Inflammatory macrophage treated with lipopolysaccharide for 4 hours (primary cell): ENCODE measurements around the gene PACRGL.
"Not testable (repeated sequence)": the region's sequence is repeated elsewhere in the genome, so short reads cannot be mapped to it uniquely, and the experiment has no call there.

Source experiments
- DNase-seq: peaks from one replicate; pipeline ENCODE4 v3.0.0-alpha.2; 2020

The PACRGL gene

DNA sequence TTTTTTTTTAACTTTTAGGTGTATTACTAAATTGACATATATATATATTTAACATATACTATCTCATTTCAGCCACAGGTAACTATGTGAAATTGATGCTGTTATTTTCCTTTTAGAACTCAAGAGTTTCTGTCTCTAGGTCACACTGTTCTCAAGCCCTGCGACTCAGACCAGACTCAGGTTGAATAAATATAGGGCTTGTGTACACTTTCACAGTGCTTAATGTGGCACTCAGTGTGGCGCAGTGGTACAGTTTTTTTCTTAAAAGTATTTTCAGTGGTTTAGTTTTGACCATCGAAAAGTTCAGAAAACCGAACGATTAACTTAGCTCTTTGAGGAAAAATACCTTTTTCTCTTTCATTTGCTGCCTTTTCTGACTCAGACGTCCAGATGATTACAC is 24.7 kb downstream of the PACRGL start:
- DNase-seq: no peak

DNA sequence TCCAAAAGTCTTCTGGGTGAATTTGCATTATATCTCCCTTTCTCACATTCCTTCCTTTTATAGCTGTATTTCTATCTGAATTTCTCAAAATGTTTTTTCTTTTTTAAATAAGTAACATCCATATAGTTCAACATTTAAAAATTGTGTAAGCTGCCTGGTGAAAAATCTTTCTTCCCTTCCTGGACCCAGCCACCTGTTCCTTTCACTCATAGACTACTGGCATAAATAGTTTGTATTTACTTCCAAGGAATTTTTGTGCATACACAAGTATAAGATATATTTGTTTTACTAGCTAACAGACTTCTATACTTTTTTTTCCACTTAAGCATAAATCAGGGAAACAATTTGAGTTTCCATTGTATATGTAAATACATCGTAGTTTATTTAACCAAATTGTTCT is 35.7 kb downstream of the PACRGL start:
- DNase-seq: no peak

DNA sequence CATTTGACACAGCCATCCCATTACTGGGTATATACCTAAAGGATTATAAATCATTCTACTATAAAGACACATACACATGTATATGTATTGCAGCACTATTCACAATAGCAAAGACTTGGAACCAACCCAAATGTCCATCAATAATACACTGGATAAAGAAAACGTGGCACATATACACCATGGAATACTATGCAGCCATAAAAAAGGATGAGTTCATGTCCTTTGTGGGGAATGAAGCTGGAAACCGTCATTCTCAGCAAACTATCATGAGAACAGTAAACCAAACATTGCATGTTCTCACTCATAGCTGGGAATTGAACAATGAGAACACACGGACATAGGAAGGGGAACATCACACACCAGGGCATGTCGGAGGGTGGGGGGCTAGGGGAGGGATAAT is 45.7 kb downstream of the PACRGL start:
- not testable (repeated sequence) for DNase-seq

DNA sequence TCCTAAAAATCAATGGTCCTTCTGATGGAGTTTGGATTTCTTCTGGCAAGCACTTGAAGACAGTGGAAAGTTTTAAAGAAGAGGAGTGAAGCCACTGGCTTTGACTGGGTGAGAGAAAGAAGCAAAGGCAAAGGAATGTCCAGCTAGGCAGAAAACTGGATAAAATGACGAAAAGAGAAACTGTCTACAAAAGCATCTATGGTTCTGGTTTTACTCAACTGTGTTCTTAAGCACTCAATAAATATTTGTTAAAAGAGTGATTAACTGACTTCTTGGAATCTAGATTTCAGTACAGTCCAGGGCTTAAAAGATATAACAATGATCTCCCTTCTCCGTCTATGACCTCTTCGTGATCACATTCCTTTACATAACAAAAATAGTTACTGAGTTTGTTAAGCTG is 52.4 kb downstream of the PACRGL start:
- DNase-seq: no peak

DNA sequence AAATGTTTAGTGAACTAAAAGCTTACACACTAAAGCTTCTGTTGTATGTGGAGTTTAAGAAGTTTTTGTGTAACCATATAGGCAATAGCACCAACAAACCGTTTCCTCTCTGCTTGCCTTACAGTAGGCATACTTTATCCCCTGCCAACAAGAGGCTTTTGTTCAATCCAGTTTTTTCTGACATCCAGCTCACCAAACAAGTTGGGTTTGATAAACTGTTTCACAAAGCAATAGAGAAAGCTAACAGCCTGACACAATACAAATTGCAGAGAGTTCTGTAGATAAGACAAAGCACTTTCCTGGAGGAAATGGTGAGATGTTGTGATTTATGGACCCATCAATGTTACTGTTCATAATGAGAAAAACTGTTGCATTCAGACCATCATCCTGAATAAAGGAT is 53.8 kb downstream of the PACRGL start:
- DNase-seq: no peak

DNA sequence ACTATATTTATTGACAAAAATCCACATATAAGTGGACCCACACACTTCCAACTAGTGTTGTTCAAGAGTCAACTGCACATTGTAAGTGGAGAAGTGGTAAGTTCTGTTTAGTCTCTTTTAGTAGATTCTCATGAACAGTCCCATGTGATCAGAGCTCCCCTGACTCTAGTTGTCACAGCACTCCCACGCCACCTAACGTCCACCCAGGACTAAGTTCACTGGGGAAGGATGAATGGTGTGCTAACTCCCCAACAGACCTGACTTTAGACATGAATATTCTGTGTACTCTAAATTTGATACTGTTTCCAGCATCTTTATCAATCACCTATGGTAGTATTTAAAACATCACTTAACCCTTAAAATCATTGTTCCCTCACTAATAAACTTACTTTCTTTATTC is 59.8 kb downstream of the PACRGL start:
- DNase-seq: no peak

DNA sequence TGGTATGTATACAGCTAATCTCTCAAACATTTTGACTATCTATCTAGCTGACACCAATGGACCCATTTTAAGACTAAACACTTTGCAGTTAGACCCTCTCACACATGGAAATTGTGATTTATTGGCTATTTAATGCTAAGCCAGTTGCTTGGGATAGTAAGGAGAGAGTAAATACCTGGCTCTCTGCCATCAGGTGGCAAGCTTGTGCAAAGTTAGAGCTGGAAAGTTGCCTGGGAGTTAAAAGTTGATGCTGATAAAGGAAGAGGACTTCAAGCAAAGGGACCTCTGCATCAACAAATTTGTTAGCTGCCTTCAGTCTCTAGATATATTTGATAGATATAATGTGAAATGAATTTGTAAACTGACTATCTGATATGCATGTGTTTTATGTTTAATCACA is 61.1 kb downstream of the PACRGL start:
- DNase-seq: no peak

DNA sequence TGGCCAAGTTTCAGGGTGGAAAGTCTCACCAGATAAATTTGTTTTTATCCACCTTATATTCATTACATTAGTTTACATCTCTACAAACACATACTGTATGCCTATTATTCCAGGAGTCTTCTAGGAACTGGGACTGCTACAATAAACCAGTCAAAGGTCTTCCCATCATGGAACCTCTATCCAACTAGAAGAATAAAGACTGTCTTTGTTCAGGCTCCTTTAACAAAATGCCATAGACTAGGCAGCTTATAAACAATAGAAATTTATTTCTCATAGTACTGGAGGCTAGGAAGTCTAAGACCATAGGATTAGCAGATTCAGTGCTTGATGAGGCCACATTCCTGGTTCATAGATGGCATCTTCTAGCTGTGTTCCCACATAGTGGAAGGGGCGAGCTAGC is 61.6 kb downstream of the PACRGL start:
- no peak for DNase-seq

DNA sequence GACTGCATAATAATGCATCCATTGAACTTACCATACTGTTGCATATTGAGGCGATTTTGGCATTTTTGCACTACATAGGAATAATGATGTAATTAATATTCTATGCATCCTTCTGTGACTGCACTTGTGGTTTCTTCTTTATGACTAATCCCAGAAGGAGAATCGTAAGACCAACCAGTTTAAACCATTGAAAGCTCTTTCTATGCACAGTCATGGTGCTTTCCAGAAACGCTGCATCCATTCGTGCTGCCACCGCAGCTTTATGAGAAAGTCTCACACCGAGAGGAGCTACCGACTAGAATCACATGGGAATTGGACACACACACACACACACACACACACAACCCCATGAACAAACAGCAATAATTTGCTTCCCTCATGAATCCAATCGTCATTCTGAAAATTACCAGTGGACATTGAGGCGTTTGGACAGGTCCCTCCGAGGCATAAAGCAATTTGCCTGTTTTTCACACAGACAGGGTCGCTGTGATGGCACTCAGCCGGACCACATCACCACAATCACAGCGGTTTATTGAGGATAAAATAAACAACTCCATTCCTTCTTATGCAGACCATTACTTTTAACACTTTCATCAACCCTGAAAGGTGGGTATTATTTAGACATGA is 64.2 kb downstream of the PACRGL start:
- no peak for DNase-seq

DNA sequence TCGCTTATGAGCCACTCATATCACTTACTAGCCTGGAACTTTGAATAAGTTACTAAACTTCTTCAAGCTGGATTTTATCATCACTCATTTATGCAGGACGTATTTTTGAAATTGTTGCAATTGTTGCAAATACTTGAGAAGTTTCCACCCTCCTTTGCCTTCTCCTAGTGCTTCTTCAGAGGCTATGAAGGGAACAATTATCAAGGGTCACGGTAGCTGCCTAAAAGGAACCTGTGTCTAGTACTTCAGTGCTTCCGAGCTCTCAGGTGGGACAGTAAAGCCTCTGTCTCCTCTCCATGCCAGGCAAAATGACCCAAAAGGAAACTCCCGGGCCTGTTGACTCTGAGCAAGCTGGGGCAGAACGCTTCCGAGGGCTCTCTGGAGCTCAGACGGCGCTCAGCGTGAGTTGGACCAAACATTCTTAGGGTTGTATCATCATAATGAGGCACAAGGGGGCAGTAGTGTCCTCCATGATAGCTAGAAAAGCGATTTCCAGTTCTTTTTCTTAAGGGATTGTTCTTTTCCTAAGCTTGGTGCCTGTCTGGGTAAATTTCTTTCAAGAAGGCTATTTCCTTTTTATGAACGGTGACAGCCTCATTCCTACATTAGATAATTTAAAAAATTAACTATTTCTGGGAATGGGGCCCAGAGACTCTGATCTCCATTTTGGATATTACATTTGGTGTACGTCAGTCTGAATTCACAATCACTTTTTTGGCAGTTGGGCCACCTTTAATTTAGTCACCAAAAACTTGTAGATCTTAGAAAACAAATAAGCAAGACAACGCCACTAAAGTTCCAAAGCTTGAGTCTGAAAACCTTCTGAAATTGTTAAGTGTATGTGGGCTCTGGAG is 73.1 kb downstream of the PACRGL start:
- DNase-seq: peak; percentile 1

DNA sequence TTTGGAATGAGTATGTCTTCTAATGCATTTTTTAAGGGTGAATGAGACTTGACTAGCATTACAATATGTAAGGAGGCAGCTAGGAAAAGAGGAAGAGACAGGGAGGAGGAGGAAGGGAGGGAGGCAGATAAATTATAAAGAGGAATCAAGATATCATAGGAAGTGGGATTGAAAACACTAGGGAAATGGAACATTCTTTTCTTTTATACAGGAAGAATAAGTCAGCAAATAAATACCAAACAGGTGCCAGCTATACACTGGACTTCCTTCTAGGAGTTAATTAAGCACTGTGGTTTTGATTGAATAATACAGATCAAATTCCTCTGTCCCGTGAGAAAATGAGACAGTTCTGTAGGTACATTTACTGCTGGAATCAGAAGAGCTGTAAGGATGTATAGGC is 78.6 kb downstream of the PACRGL start:
- DNase-seq: no peak

DNA sequence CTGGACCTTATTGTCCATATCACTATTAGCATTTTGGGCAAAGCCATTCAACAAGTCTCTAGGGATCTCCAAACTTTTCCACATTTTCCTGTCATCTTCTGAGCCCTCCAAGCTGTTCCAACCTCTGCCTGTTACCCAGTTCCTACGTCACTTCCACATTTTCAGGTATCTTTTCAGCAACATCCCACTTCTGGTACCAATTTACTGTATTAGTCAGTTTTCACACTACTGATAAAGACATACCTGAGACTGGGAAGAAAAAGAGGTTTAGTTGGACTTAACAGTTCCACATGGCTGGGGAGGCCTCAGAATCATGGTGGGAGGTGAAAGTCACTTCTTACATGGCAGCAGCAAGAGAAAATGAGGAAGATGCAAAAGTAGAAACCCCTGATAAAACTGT is 82.9 kb downstream of the PACRGL start:
- DNase-seq: not testable (repeated sequence)

DNA sequence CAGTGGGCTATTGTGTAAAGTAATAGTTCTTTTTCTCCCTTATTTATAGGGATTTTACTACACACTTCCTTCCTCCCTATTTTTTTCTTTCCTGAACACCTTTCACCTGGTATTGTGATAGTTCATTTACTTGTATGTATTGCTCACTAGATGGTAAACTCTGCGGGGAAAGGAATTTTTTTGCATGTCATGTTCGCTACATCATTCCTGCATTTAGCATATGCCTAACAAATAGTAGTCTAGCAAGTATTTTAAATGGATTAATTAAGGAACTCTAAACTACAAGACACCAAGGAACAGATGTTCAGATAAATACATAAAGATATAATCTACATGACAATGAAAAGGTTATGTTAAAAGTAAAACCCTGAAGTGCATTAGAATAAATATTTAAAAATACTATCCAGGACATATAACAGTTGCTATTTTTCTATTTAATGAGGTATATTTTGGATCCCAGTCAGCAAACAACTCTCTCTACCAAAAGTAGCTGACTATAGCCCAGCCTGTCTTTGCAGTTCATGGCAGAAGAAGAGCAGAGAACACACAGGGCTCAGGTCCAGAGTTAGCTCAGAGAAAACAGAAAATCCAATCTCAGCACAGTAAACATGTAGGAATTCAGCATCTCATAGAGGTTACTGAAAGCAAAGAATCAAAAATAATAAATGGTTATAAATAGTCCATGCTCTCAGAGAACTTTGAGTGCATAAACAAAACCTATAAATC is 87.8 kb downstream of the PACRGL start:
- no peak for DNase-seq
